WTC11 (cell line): ENCODE data around the gene PRKCE. TPM values are rescaled to one million over a fixed set of nuclear protein-coding genes. Genes with fewer than 3 reads are reported as not detected.

Experiments used
- ATAC-seq: fragments of 200-7000 bp; cut with Tn5 transposase; 2 replicates; pipeline ENCODE4 v1.10.0; 2021; ENCODE audit warnings: mild to moderate bottlenecking, moderate library complexity
- CTCF ChIA-PET: fragments of 300-600 bp; sonication (Branson Sonifier 250); formaldehyde crosslinking; loops from one replicate; lab custom pipeline; 2021; ENCODE audit warnings: antibody characterized with exemption; lab: Charles Lee
- POLR2A ChIA-PET: fragments of 350-600 bp; sonication (Branson Sonifier 250); formaldehyde crosslinking; loops from one replicate; lab custom pipeline; 2021; ENCODE audit warnings: antibody characterized with exemption; lab: Charles Lee
- DNase-seq: peaks from one replicate; pipeline ENCODE4 v3.0.0; 2021; ENCODE audit warnings: low spot score
- H3K27ac Mint-ChIP-seq: 2 replicates; pipeline ENCODE4 v1.8.0; 2021; ENCODE audit warnings: mixed read lengths
- H3K27me3 Mint-ChIP-seq: 2 replicates; pipeline ENCODE4 v1.8.0; 2021; ENCODE audit warnings: low read depth, mild to moderate bottlenecking, moderate library complexity, mixed read lengths
- H3K36me3 Mint-ChIP-seq: 2 replicates; pipeline ENCODE4 v1.8.0; 2021; ENCODE audit warnings: mixed read lengths
- H3K4me1 Mint-ChIP-seq: 2 replicates; pipeline ENCODE4 v1.8.0; 2022; ENCODE audit warnings: mixed read lengths
- H3K4me3 Mint-ChIP-seq: 2 replicates; pipeline ENCODE4 v1.8.0; 2021; ENCODE audit warnings: mild to moderate bottlenecking, moderate library complexity, mixed read lengths
- H3K9me3 Mint-ChIP-seq: 2 replicates; pipeline ENCODE4 v1.8.0; 2021; ENCODE audit warnings: mixed read lengths
- CBFB ChIP-seq: sonication (generic); formaldehyde crosslinking; IDR thresholded peaks from 2 replicates; pipeline ENCODE4 v1.8.1; 2022; ENCODE audit warnings: mild to moderate bottlenecking, low read depth, missing genetic modification reagents
- CREM ChIP-seq: sonication (generic); formaldehyde crosslinking; IDR thresholded peaks from 2 replicates; pipeline ENCODE4 v1.8.1; 2022; ENCODE audit warnings: mild to moderate bottlenecking, missing genetic modification reagents, moderate library complexity
- CTCF ChIP-seq: fragments of 200-600 bp; IDR thresholded peaks from 2 replicates; pipeline ENCODE4 v1.8.0; 2022; ENCODE audit warnings: antibody characterized with exemption
- FOXP1 ChIP-seq: sonication (generic); formaldehyde crosslinking; IDR thresholded peaks from 2 replicates; pipeline ENCODE4 v1.8.0; 2022; ENCODE audit warnings: missing genetic modification reagents, mild to moderate bottlenecking, moderate library complexity, borderline replicate concordance
- FOXP4 ChIP-seq: sonication (generic); formaldehyde crosslinking; IDR thresholded peaks from 2 replicates; pipeline ENCODE4 v1.8.0; 2022; ENCODE audit warnings: mild to moderate bottlenecking, missing genetic modification reagents
- GTF2I ChIP-seq: fragments of 250-450 bp; sonication (Bioruptor Pico); conservative IDR thresholded peaks from 2 replicates; pipeline ENCODE4 v1.4.0; 2021; ENCODE audit warnings: mild to moderate bottlenecking
- IRF2 ChIP-seq: sonication (generic); formaldehyde crosslinking; IDR thresholded peaks from 2 replicates; pipeline ENCODE4 v1.8.0; 2022; ENCODE audit warnings: low read depth, missing genetic modification reagents, borderline replicate concordance
- NFATC4 ChIP-seq: fragments of 250-450 bp; sonication (Bioruptor Pico); IDR thresholded peaks from 2 replicates; pipeline ENCODE4 v1.9.0; 2021; ENCODE audit warnings: mild to moderate bottlenecking
- NR1H2 ChIP-seq: sonication (generic); formaldehyde crosslinking; IDR thresholded peaks from 2 replicates; pipeline ENCODE4 v1.9.0; 2021; ENCODE audit warnings: mild to moderate bottlenecking, moderate library complexity, missing genetic modification reagents
- PRRX2 ChIP-seq: fragments of 250-450 bp; sonication (Bioruptor Pico); IDR thresholded peaks from 2 replicates; pipeline ENCODE4 v1.8.0; 2021; ENCODE audit warnings: mild to moderate bottlenecking
- RORB ChIP-seq: fragments of 250-450 bp; sonication (Bioruptor Pico); IDR thresholded peaks from 2 replicates; pipeline ENCODE4 v1.9.0; 2021; ENCODE audit warnings: mild to moderate bottlenecking
- SMAD4 ChIP-seq: sonication (generic); formaldehyde crosslinking; IDR thresholded peaks from 2 replicates; pipeline ENCODE4 v1.8.0; 2022; ENCODE audit warnings: mild to moderate bottlenecking, missing genetic modification reagents
- SOX15 ChIP-seq: fragments of 250-450 bp; sonication (Bioruptor Pico); IDR thresholded peaks from 2 replicates; pipeline ENCODE4 v1.9.0; 2021; ENCODE audit warnings: mild to moderate bottlenecking
- TCF7 ChIP-seq: sonication (generic); formaldehyde crosslinking; IDR thresholded peaks from 2 replicates; pipeline ENCODE4 v1.8.0; 2022; ENCODE audit warnings: mild to moderate bottlenecking, low read depth, missing genetic modification reagents, moderate library complexity
- TEAD4 ChIP-seq: sonication (generic); formaldehyde crosslinking; IDR thresholded peaks from 2 replicates; pipeline ENCODE4 v1.8.0; 2022; ENCODE audit warnings: mild to moderate bottlenecking, missing genetic modification reagents
- ZNF232 ChIP-seq: sonication (generic); formaldehyde crosslinking; IDR thresholded peaks from 2 replicates; pipeline ENCODE4 v1.8.0; 2022; ENCODE audit warnings: mild to moderate bottlenecking, missing genetic modification reagents
- ZNF281 ChIP-seq: sonication (generic); formaldehyde crosslinking; IDR thresholded peaks from 2 replicates; pipeline ENCODE4 v1.8.0; 2023; ENCODE audit warnings: mild to moderate bottlenecking, missing genetic modification reagents
- ZNF396 ChIP-seq: fragments of 250-450 bp; sonication (Bioruptor Pico); IDR thresholded peaks from 2 replicates; pipeline ENCODE4 v1.8.0; 2021; ENCODE audit warnings: mild to moderate bottlenecking, moderate library complexity, borderline replicate concordance
- ZNF425 ChIP-seq: fragments of 250-450 bp; sonication (Bioruptor Pico); conservative IDR thresholded peaks from 2 replicates; pipeline ENCODE4 v1.9.0; 2021; ENCODE audit warnings: mild to moderate bottlenecking
- total RNA-seq: library from RNA; stranded (reverse); gene quantifications from 3 replicates; pipeline ENCODE4 v1.2.3, GENCODE V29; 2021
- TF ChIP-seq, protein P1 (sequence below): fragments of 250-450 bp; sonication (Bioruptor Pico); IDR thresholded peaks from 2 replicates; pipeline ENCODE4 v1.9.0; 2021; ENCODE audit warnings: moderate library complexity, mild to moderate bottlenecking, inconsistent platforms, borderline replicate concordance

PRKCE gene
- total RNA-seq, 1 experiment from 2014 or later = 5.8 TPM

DNA sequence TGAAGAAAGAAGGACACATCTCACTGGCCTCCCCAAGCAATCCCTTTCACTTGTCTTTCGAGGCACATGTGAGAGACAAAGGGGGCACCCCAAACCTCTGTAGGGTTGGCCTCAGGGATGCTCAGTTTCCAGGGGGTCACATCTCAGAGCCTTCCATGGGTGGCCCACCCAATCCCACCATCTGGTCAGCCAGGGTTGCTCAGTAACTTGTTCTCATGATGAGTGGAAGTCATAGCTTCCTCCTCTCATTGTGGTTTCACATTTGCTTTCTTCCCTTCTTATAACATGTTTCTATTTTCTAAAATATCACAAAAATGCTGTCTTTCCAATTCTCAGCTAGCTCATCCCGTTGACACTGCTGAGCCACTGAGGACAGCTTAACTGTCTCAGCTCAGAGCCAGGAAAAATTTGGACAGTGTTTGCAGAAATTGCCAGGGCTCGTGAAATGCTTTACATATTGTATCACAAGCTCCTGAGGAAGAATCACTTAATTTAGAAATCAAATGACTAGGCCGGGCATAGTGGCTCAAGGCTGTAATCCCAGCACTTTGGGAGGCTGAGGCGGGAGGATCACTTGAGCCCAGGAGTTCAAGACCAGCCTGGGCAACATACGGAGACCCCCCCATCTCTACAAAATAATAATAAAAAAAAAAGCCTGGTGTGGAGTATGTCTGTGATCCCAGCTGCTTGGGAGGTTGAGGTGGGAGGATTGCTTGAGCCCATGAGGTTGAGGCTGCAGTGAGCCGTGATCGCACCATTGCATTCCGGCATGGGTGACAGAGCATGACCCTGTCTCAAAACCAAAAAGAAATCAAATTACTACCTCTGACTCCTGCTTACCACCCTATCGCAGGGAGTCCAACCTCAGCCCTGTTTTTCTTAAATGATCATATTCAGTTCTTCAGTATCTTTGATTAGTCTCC is 129.3 kb downstream of the PRKCE start (continued):
- no peak for TF ChIP-seq PRRX2 (CRISPR knock-in tag)
- TF ChIP-seq RORB (CRISPR knock-in tag) = no peak
- TF ChIP-seq CREM (CRISPR knock-in tag) = no peak
- no peak for TF ChIP-seq TEAD4 (CRISPR knock-in tag)
- TF ChIP-seq SOX15 (CRISPR knock-in tag) = no peak

DNA sequence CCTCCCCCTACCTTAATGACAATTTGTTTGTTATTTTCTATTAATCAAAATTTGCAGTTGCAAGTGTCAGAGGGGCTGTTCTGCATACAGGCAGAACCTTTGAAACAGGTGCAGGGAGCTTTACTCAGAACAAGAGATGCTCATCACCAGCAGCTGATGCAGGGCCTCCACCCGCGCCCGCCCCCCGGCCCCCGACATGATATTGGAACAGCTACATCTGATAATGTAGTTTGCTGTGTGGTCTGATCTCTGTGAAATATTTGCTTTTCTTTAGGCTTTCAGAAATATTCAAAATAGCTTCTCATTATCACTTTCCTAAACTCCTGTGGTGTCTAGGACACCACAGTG is 130.0 kb downstream of the PRKCE start:
- Mint-ChIP-seq H3K4me3 (no peak overlapping the region), H3K27ac (no peak overlapping the region), H3K27me3 (no peaks in the 10 kb centered on the region), H3K36me3 (no peaks in the 10 kb centered on the region), H3K4me1 (peaks cover 7% of the 10 kb centered on the region; the same call in 1 of the 2 replicates), H3K9me3 (no peaks in the 10 kb centered on the region)
- CTCF ChIA-PET = no interaction called here
- TF ChIP-seq FOXP1 (CRISPR knock-in tag) = no peak
- TF ChIP-seq NFATC4 (CRISPR knock-in tag) = no peak
- no peak for TF ChIP-seq ZNF396
- POLR2A ChIA-PET = no interaction called here
- ATAC-seq = no peak
- no peak for DNase-seq

GRCh38 chr2:45782436-45782835 is 131.0 kb downstream of the PRKCE start:
- Mint-ChIP-seq H3K9me3 (no peaks in the 10 kb centered on the region), H3K36me3 (no peaks in the 10 kb centered on the region), H3K4me1 (0 out of 2 replicates have a peak, but pooled peaks cover 4% of the 10 kb centered on the region), H3K27ac (no peak overlapping the region), H3K27me3 (no peaks in the 10 kb centered on the region), H3K4me3 (no peak overlapping the region)
- TF ChIP-seq NR1H2 (CRISPR knock-in tag) = no peak
- TF ChIP-seq NFATC4 (CRISPR knock-in tag) = no peak
- no peak for TF ChIP-seq IRF2 (CRISPR knock-in tag)
- no peak for TF ChIP-seq CBFB (CRISPR knock-in tag)
- TF ChIP-seq ZNF396 = no peak
- TF ChIP-seq CTCF = no peak
- TF ChIP-seq FOXP1 (CRISPR knock-in tag) = no peak
- TF ChIP-seq SMAD4 (CRISPR knock-in tag) = no peak
- no peak for TF ChIP-seq ZNF232 (CRISPR knock-in tag)
- no peak for TF ChIP-seq ZNF281
- no peak for TF ChIP-seq ZNF425
- no peak for TF ChIP-seq GTF2I (CRISPR knock-in tag)
- TF ChIP-seq SOX15 (CRISPR knock-in tag) = no peak
- no peak for TF ChIP-seq TCF7
- TF ChIP-seq, protein P1, sequence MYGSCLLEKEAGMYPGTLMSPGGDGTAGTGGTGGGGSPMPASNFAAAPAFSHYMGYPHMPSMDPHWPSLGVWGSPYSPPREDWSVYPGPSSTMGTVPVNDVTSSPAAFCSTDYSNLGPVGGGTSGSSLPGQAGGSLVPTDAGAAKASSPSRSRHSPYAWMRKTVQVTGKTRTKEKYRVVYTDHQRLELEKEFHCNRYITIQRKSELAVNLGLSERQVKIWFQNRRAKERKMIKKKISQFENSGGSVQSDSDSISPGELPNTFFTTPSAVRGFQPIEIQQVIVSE (CRISPR knock-in tag) = no peak
- no peak for TF ChIP-seq FOXP4 (CRISPR knock-in tag)
- ChIA-PET POLR2A (no interaction called here), CTCF (no interaction called here)
- ATAC-seq (no peak), DNase-seq (no peak)
